Calu3 (cell line): ENCODE measurements around the gene PPP1CB. TPM values are rescaled to one million over a fixed set of nuclear protein-coding genes. Genes with fewer than 3 reads are reported as not detected.

Experiments
- BruUV-seq: library from RNA; stranded (reverse); fragments of 400-500 nt; replicated peaks from 2 replicates; lab custom pipeline; 2021; lab: Mats Ljungman, UMichigan
- CTCF ChIA-PET: fragments of 300-600 bp; sonication (Branson Sonifier 250); formaldehyde crosslinking; loops from one replicate; lab custom pipeline; 2022; ENCODE audit warnings: antibody characterized with exemption; lab: Charles Lee
- DNase-seq: peaks from one replicate; pipeline ENCODE4 v3.0.0; 2022
- H3K27ac Mint-ChIP-seq: one replicate; pipeline ENCODE4 v1.8.0; 2022; ENCODE audit warnings: mixed read lengths; ENCODE audit not compliant: unreplicated experiment
- H3K27me3 Mint-ChIP-seq: one replicate; pipeline ENCODE4 v1.8.0; 2022; ENCODE audit warnings: mixed read lengths; ENCODE audit not compliant: unreplicated experiment
- H3K36me3 Mint-ChIP-seq: one replicate; pipeline ENCODE4 v1.8.0; 2022; ENCODE audit warnings: mild to moderate bottlenecking, moderate library complexity, mixed read lengths; ENCODE audit not compliant: insufficient read depth, unreplicated experiment
- H3K4me1 Mint-ChIP-seq: one replicate; pipeline ENCODE4 v1.8.0; 2022; ENCODE audit warnings: mild to moderate bottlenecking, low read depth, mixed read lengths; ENCODE audit not compliant: unreplicated experiment
- H3K4me3 Mint-ChIP-seq: one replicate; pipeline ENCODE4 v1.8.0; 2022; ENCODE audit warnings: mild to moderate bottlenecking, low read depth, moderate library complexity, mixed read lengths; ENCODE audit not compliant: unreplicated experiment
- H3K9me3 Mint-ChIP-seq: one replicate; pipeline ENCODE4 v1.8.0; 2022; ENCODE audit warnings: low read depth, mixed read lengths; ENCODE audit not compliant: unreplicated experiment
- CTCF ChIP-seq: fragments of 200-600 bp; IDR thresholded peaks from one replicate; pipeline ENCODE4 v1.8.0; 2022; ENCODE audit warnings: antibody characterized with exemption; ENCODE audit not compliant: unreplicated experiment
- intact Hi-C: fragments of 100-400 bp; cut with micrococcal nuclease; formaldehyde crosslinking; loops from one replicate; pipeline ENCODE4 v1.10.0; 2022; ENCODE audit not compliant: unreplicated experiment
- total RNA-seq: library from RNA; stranded (reverse); gene quantifications from 2 replicates; pipeline ENCODE4 v1.2.3, GENCODE V29; 2022

The PPP1CB gene
- total RNA-seq, 1 experiment from 2014 or later: 218 TPM

- no peak overlapping the region for H3K27ac Mint-ChIP-seq
- H3K36me3 Mint-ChIP-seq: no peaks in the 10 kb centered on the region
- no peak overlapping the region for H3K4me3 Mint-ChIP-seq
- H3K4me1 Mint-ChIP-seq: no peaks in the 10 kb centered on the region
- CTCF ChIA-PET: no interaction called here
- no peaks in the 10 kb centered on the region for H3K27me3 Mint-ChIP-seq
- no peaks in the 10 kb centered on the region for H3K9me3 Mint-ChIP-seq
- no peak for DNase-seq
- BruUV-seq: no TSS peak
- intact Hi-C loops: no loop called here
- no peak for TF ChIP-seq CTCF
These were observed 66.4 kb downstream of the PPP1CB start for GRCh38 chr2:28818053-28818452.

- H3K9me3 Mint-ChIP-seq: no peaks in the 10 kb centered on the region
- H3K27me3 Mint-ChIP-seq: no peaks in the 10 kb centered on the region
- H3K4me3 Mint-ChIP-seq: no peak overlapping the region
- DNase-seq: peak; percentile 74
- H3K27ac Mint-ChIP-seq: no peak overlapping the region
- TF ChIP-seq CTCF: peak; percentile 53
- no peaks in the 10 kb centered on the region for H3K4me1 Mint-ChIP-seq
- BruUV-seq: no TSS peak
- no peaks in the 10 kb centered on the region for H3K36me3 Mint-ChIP-seq
- intact Hi-C loops: loop anchor here (2.0 to 5.0 kb wide), 2 partner anchors 131 to 361 kb away; no protein-coding TSS in a partner anchor
- CTCF ChIA-PET: interaction anchor here (0.9 kb wide), 1 partner anchor 227 kb away, joined by 3 read pairs; no protein-coding TSS in a partner anchor
These were observed 69.8 kb downstream of the PPP1CB start for GRCh38 chr2:28821295-28821958.

- H3K4me3 Mint-ChIP-seq: no peak overlapping the region
- no TSS peak for BruUV-seq
- no peaks in the 10 kb centered on the region for H3K36me3 Mint-ChIP-seq
- CTCF ChIA-PET: no interaction called here
- intact Hi-C loops: loop anchor here (5.0 kb wide), 1 partner anchor 360 kb away; no protein-coding TSS in a partner anchor
- H3K4me1 Mint-ChIP-seq: no peaks in the 10 kb centered on the region
- no peak for TF ChIP-seq CTCF
- no peaks in the 10 kb centered on the region for H3K9me3 Mint-ChIP-seq
- H3K27me3 Mint-ChIP-seq: no peaks in the 10 kb centered on the region
- H3K27ac Mint-ChIP-seq: no peak overlapping the region
- DNase-seq: no peak
These were observed 70.4 kb downstream of the PPP1CB start for GRCh38 chr2:28822036-28822435.

- no peak for DNase-seq
- BruUV-seq: no TSS peak
- intact Hi-C loops: loop anchor here (5.0 kb wide), 1 partner anchor 358 kb away; no protein-coding TSS in a partner anchor
- Mint-ChIP-seq H3K27ac (no peak overlapping the region), H3K36me3 (no peaks in the 10 kb centered on the region), H3K4me1 (no peaks in the 10 kb centered on the region), H3K4me3 (no peak overlapping the region), H3K9me3 (no peaks in the 10 kb centered on the region), H3K27me3 (no peaks in the 10 kb centered on the region)
- no peak for TF ChIP-seq CTCF
- CTCF ChIA-PET: interaction anchor here (0.6 kb wide), 3 partner anchors 104 to 1487 kb away, joined by 3 to 4 read pairs (median 4); no protein-coding TSS in a partner anchor
These were observed 72.6 kb downstream of the PPP1CB start for GRCh38 chr2:28824207-28824606.
